GM12878 (cell line): ENCODE data around the gene NPAS2. TPM values are rescaled to one million over a fixed set of nuclear protein-coding genes. Genes with fewer than 3 reads are reported as not detected.

Source experiments
- ATAC-seq: fragments of 200-7000 bp; cut with Tn5 transposase; 3 replicates; pipeline ENCODE4 v1.9.1; 2020; ENCODE audit warnings: mild to moderate bottlenecking, moderate library complexity
- BruUV-seq: library from RNA; stranded (reverse); fragments of 400-500 nt; replicated peaks from 2 replicates; lab custom pipeline; 2021; lab: Mats Ljungman, UMichigan
- CTCF ChIA-PET: fragments of 300-600 bp; sonication (Branson Sonifier 250); formaldehyde crosslinking; extraction: SDS; loops from one replicate; lab custom pipeline; 2021; ENCODE audit warnings: inconsistent platforms; lab: Yijun Ruan, JAX
- POLR2A ChIA-PET: fragments of 350-600 bp; formaldehyde crosslinking; extraction: SDS; loops from one replicate; lab custom pipeline; 2021; ENCODE audit warnings: inconsistent platforms; lab: Charles Lee
- RAD21 ChIA-PET: fragments of 300-600 bp; sonication (Branson Sonifier 250); formaldehyde crosslinking; loops from one replicate; lab custom pipeline; 2023; ENCODE audit warnings: antibody characterized with exemption; ENCODE audit not compliant: unreplicated experiment; lab: Charles Lee
- SMC1A ChIA-PET: fragments of 300-600 bp; sonication (Branson Sonifier 250); formaldehyde crosslinking; loops from one replicate; lab custom pipeline; 2023; ENCODE audit not compliant: unreplicated experiment, uncharacterized antibody; lab: Charles Lee
- DNase-seq: peaks from one replicate; pipeline ENCODE4 v3.0.0-alpha.2; 2011; ENCODE audit warnings: low read depth, low spot score
- FAIRE-seq: peaks from 3 replicates; lab custom pipeline; 2011; peaks lifted over from hg19 to GRCh38; lab: Jason Lieb, UNC
- H2AFZ ChIP-seq: 2 replicates; pipeline ENCODE4 v1.6.0; 2011; ENCODE audit warnings: low read depth, low read length, control low read depth; ENCODE audit not compliant: control insufficient read depth
- H3K27ac ChIP-seq: 2 replicates; pipeline ENCODE4 v1.5.1; 2011; ENCODE audit warnings: control low read depth; ENCODE audit not compliant: control insufficient read depth, insufficient read depth
- H3K27me3 ChIP-seq, 2 experiments: replicated peaks in 1 of 2; 2 replicates each; pipeline versions ENCODE4 v1.6.0 to v1.6.1; 2011; ENCODE audit warnings: low read length in 1 of 2; ENCODE audit not compliant: control insufficient read depth in 2 of 2, insufficient read depth in 2 of 2
- H3K36me3 ChIP-seq, 2 experiments: 2 replicates each; pipeline ENCODE4 v1.5.1; 2011; ENCODE audit warnings: low read length in 1 of 2; ENCODE audit not compliant: control insufficient read depth in 2 of 2, insufficient read depth in 2 of 2
- H3K4me1 ChIP-seq: 2 replicates; pipeline ENCODE4 v1.6.1; 2011; ENCODE audit warnings: mild to moderate bottlenecking, low read length, moderate library complexity, mixed read lengths; ENCODE audit not compliant: control insufficient read depth, insufficient read depth
- H3K4me2 ChIP-seq: 2 replicates; pipeline ENCODE4 v1.6.0; 2011; ENCODE audit warnings: control low read depth; ENCODE audit not compliant: control insufficient read depth, insufficient read depth
- H3K4me3 ChIP-seq: fragments of 200-600 bp; sonication (generic); 2 replicates; pipeline ENCODE4 v1.5.1; 2016
- H3K79me2 ChIP-seq: 2 replicates; pipeline ENCODE4 v1.6.0; 2011; ENCODE audit warnings: low read length; ENCODE audit not compliant: control insufficient read depth, insufficient read depth
- H3K9ac ChIP-seq: 2 replicates; pipeline ENCODE4 v1.8.0; 2011; ENCODE audit warnings: low read length, control low read depth, mixed read lengths; ENCODE audit not compliant: control insufficient read depth, insufficient read depth
- H3K9me3 ChIP-seq: replicated peaks from 3 replicates; pipeline ENCODE4 v1.5.1; 2011; ENCODE audit warnings: mild to moderate bottlenecking, low read length; ENCODE audit not compliant: control insufficient read depth, insufficient read depth
- H4K20me1 ChIP-seq: 2 replicates; pipeline ENCODE4 v1.6.0; 2011; ENCODE audit not compliant: control insufficient read depth, insufficient read depth
- EP300 ChIP-seq, 2 experiments: fragments of 150-350 bp in 1 of 2; IDR thresholded peaks; 2 replicates each; pipeline ENCODE4 v1.6.1; 2011 to 2012; ENCODE audit warnings: low read depth in 2 of 2, low read length in 2 of 2, borderline replicate concordance in 1 of 2, improper control_type of control experiment in 1 of 2, inconsistent platforms in 1 of 2; ENCODE audit not compliant: control insufficient read depth in 1 of 2
- EZH2 ChIP-seq: IDR thresholded peaks from 2 replicates; pipeline ENCODE4 v1.6.1; 2012; ENCODE audit warnings: low read depth, mild to moderate bottlenecking, control low read depth, inconsistent platforms, low read length, borderline replicate concordance; ENCODE audit not compliant: control insufficient read depth
- MEF2B ChIP-seq: fragments of 450-650 bp; IDR thresholded peaks from 2 replicates; pipeline ENCODE4 v1.6.1; 2018; ENCODE audit warnings: mild to moderate bottlenecking, moderate library complexity; ENCODE audit not compliant: partially characterized antibody, poor library complexity, severe bottlenecking
- MXI1 ChIP-seq: fragments of 150-350 bp; IDR thresholded peaks from 2 replicates; pipeline ENCODE4 v1.6.1; 2011; ENCODE audit warnings: low read depth, mild to moderate bottlenecking, inconsistent platforms, low read length, improper control_type of control experiment
- NFYB ChIP-seq: IDR thresholded peaks from 2 replicates; pipeline ENCODE4 v1.6.1; 2011; ENCODE audit warnings: low read depth, mild to moderate bottlenecking, low read length, improper control_type of control experiment, moderate library complexity; ENCODE audit not compliant: insufficient read depth
- RELA ChIP-seq: fragments of 450-650 bp; IDR thresholded peaks from 2 replicates; pipeline ENCODE4 v1.8.0; 2014; ENCODE audit warnings: borderline replicate concordance; ENCODE audit not compliant: partially characterized antibody
- SREBF2 ChIP-seq: IDR thresholded peaks from 2 replicates; pipeline ENCODE4 v1.6.1; 2012; ENCODE audit warnings: mild to moderate bottlenecking, low read length
- YY1 ChIP-seq: IDR thresholded peaks from 2 replicates; pipeline ENCODE4 v1.6.1; 2011; ENCODE audit warnings: low read depth, mild to moderate bottlenecking, low read length
- ZNF384 ChIP-seq: IDR thresholded peaks from 2 replicates; pipeline ENCODE4 v1.6.1; 2012; ENCODE audit warnings: low read depth, mild to moderate bottlenecking, low read length, improper control_type of control experiment, borderline replicate concordance
- ZZZ3 ChIP-seq: IDR thresholded peaks from 2 replicates; pipeline ENCODE4 v1.6.1; 2011; ENCODE audit warnings: low read depth; ENCODE audit not compliant: control insufficient read depth, insufficient read length
- WGBS: methylation state at CpG from one replicate; pipeline ENCODE4 v1.1.6; 2016; ENCODE audit warnings: low lambda C conversion rate; ENCODE audit not compliant: insufficient replicate concordance, insufficient coverage; ENCODE audit errors: missing lambda C conversion rate; 5-methylcytosine and 5-hydroxymethylcytosine counted together
- in situ Hi-C: fragments of 300-500 bp; cut with MboI; formaldehyde crosslinking; loops from 9 replicates; pipeline ENCODE4 v1.14.3; 2018; ENCODE audit warnings: mixed read lengths
- intact Hi-C: fragments of 100-400 bp; cut with micrococcal nuclease; formaldehyde crosslinking; loops from one replicate; pipeline ENCODE4 v1.14.2; 2022; ENCODE audit not compliant: unreplicated experiment
- polyA plus RNA-seq, 11 experiments: library from polyadenylated mRNA; depleted of rRNA in 4 of 11; unstranded in 6 of 11; stranded (reverse) in 5 of 11; fragments of >200 nt; fragmentation: Nextera tagmentation in 4 of 11; fragmentation: Illumina TruSeq in 1 of 11; extraction: Ambion mirVana in 4 of 11; extraction: Trizol in 1 of 11; gene quantifications; 1 replicate in 1 of 11; 2 replicates in 10 of 11; pipeline versions ENCODE4 v1.2.1 to v1.2.3, GENCODE V29; 2011 to 2016; ENCODE audit warnings: inconsistent platforms in 2 of 11, missing spikeins in 2 of 11, low read depth in 1 of 11
- total RNA-seq, 4 experiments: library from RNA; depleted of rRNA in 3 of 4; stranded (reverse); fragments of >200 nt in 3 of 4; fragmentation: Illumina TruSeq in 1 of 4; extraction: Trizol in 1 of 4; gene quantifications; 2 replicates each; pipeline versions ENCODE4 v1.2.1 to v1.2.3, GENCODE V29; 2013 to 2021
- TF ChIP-seq, protein P1 (sequence below): IDR thresholded peaks from 2 replicates; pipeline ENCODE4 v1.6.1; 2012; ENCODE audit warnings: low read depth, low read length, improper control_type of control experiment
- TF ChIP-seq, protein P2 (sequence below): IDR thresholded peaks from 2 replicates; pipeline ENCODE4 v1.6.1; 2011; ENCODE audit warnings: borderline replicate concordance, low read depth, mild to moderate bottlenecking, moderate library complexity, low read length; ENCODE audit not compliant: insufficient read depth, poor library complexity, severe bottlenecking
- TF ChIP-seq, protein P3 (sequence below): fragments of 450-650 bp; IDR thresholded peaks from 2 replicates; pipeline ENCODE4 v1.6.1; 2017; ENCODE audit warnings: borderline replicate concordance

NPAS2 gene
- total and polyA plus RNA-seq, 10 of the 15 experiments (the other 5 are each of a cell fraction or from before 2014, with no cell fraction given) = 0.08 TPM; not detected in 9

DNA sequence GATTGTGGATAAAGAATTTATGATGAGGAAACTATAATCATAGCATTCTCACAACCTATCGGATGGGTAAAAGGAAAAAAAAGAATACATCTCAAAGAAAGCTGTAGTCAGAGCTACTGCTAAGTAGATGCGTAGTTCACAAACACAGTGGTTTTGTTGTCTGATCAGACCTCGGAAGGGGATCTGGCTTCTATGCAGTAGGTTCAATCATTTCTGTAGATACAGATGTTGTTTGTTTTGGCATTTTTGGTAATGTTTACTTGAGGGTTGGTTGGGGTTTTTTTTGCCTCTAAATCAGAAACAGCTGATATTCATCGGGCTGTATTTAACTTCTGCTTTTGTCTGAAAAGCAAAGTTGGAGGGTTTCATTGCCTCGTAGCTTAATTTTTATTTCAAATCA, 42.1 kb downstream of the NPAS2 start:
- H3K9me3 ChIP-seq = no peaks in the 10 kb centered on the region
- no peaks in the 10 kb centered on the region for H3K79me2 ChIP-seq
- 18% methylated on average over 5 of the region's 5 CpGs for WGBS
- ChIA-PET SMC1A (no interaction called here), CTCF (no interaction called here), RAD21 (no interaction called here), POLR2A (no interaction called here)
- no peak overlapping the region for H3K27ac ChIP-seq
- BruUV-seq = no TSS peak
- H3K4me3 ChIP-seq = no peak overlapping the region
- no peaks in the 10 kb centered on the region for H4K20me1 ChIP-seq
- FAIRE-seq (no peak), ATAC-seq (no peak), DNase-seq (no peak)
- no peak overlapping the region for H3K4me2 ChIP-seq
- TF ChIP-seq EZH2 (no peak), ZZZ3 (no peak), RELA (no peak), MEF2B (no peak), NFYB (no peak), EP300 (IDR thresholded peaks at IDR 0.05; ENCODE audit: borderline replicate concordance in 1 of 2, control insufficient read depth in 1 of 2, low read depth in 2 of 2, low read length in 2 of 2) (no peak), SREBF2 (no peak), YY1 (no peak), MXI1 (no peak), ZNF384 (no peak)
- TF ChIP-seq, protein P1, sequence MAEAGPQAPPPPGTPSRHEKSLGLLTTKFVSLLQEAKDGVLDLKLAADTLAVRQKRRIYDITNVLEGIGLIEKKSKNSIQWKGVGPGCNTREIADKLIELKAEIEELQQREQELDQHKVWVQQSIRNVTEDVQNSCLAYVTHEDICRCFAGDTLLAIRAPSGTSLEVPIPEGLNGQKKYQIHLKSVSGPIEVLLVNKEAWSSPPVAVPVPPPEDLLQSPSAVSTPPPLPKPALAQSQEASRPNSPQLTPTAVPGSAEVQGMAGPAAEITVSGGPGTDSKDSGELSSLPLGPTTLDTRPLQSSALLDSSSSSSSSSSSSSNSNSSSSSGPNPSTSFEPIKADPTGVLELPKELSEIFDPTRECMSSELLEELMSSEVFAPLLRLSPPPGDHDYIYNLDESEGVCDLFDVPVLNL = no peak
- TF ChIP-seq, protein P2, sequence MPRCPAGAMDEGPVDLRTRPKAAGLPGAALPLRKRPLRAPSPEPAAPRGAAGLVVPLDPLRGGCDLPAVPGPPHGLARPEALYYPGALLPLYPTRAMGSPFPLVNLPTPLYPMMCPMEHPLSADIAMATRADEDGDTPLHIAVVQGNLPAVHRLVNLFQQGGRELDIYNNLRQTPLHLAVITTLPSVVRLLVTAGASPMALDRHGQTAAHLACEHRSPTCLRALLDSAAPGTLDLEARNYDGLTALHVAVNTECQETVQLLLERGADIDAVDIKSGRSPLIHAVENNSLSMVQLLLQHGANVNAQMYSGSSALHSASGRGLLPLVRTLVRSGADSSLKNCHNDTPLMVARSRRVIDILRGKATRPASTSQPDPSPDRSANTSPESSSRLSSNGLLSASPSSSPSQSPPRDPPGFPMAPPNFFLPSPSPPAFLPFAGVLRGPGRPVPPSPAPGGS = no peak
- TF ChIP-seq, protein P3, sequence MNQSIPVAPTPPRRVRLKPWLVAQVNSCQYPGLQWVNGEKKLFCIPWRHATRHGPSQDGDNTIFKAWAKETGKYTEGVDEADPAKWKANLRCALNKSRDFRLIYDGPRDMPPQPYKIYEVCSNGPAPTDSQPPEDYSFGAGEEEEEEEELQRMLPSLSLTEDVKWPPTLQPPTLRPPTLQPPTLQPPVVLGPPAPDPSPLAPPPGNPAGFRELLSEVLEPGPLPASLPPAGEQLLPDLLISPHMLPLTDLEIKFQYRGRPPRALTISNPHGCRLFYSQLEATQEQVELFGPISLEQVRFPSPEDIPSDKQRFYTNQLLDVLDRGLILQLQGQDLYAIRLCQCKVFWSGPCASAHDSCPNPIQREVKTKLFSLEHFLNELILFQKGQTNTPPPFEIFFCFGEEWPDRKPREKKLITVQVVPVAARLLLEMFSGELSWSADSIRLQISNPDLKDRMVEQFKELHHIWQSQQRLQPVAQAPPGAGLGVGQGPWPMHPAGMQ = no peak
- no peak overlapping the region for H3K9ac ChIP-seq
- H3K36me3 ChIP-seq = no peaks in the 10 kb centered on the region
- intact Hi-C loops (no loop called here), in situ Hi-C loops (no loop called here)
- no peaks in the 10 kb centered on the region for H3K4me1 ChIP-seq
- H3K27me3 ChIP-seq = peaks cover 4 to 6% of the 10 kb centered on the region in 2 experiments
- no peak overlapping the region for H2AFZ ChIP-seq
